ENCODE data around the gene FBXL5. TPM values are rescaled to one million over a fixed set of nuclear protein-coding genes. Genes with fewer than 3 reads are reported as not detected.
"Not testable (repeated sequence)": the region's sequence is repeated elsewhere in the genome, so short reads cannot be mapped to it uniquely, and the experiment has no call there.

Gene FBXL5
- total RNA-seq, 1 donor from 2014 or later, result 31.2 TPM

GRCh38 chr4:15652841-15653240, 2.3 kb downstream of the FBXL5 start:
- Mint-ChIP-seq H3K27ac (no peak overlapping the region), H3K4me3 (peak overlapping the region; percentile 99), H3K27me3 (peaks cover 1% of the 10 kb centered on the region), H3K36me3 (ENCODE audit: low read depth) (peaks cover 8% of the 10 kb centered on the region), H3K4me1 (peaks cover 54% of the 10 kb centered on the region), H3K9me3 (no peaks in the 10 kb centered on the region)
- DNase-seq, result no peak
- intact Hi-C loops (cut with micrococcal nuclease), result loop anchor here (5.0 to 10.0 kb wide), 4 partner anchors 304 to 1998 kb away; partner anchors contain the start of gene TAPT1

- no peak for DNase-seq
- H3K4me3 Mint-ChIP-seq, result peak overlapping the region; percentile 29
- no peaks in the 10 kb centered on the region for H3K9me3 Mint-ChIP-seq
- peaks cover 1% of the 10 kb centered on the region for H3K27me3 Mint-ChIP-seq
- H3K27ac Mint-ChIP-seq, result no peak overlapping the region
- peaks cover 53% of the 10 kb centered on the region for H3K4me1 Mint-ChIP-seq
- intact Hi-C loops (cut with micrococcal nuclease), result loop anchor here (5.0 to 10.0 kb wide), 4 partner anchors 305 to 1997 kb away; partner anchors contain the start of gene TAPT1
- peaks cover 8% of the 10 kb centered on the region for H3K36me3 Mint-ChIP-seq (ENCODE audit: low read depth)
Measured at GRCh38 chr4:15652191-15652590, 3.0 kb downstream of the FBXL5 start.

- peaks cover 8% of the 10 kb centered on the region for H3K36me3 Mint-ChIP-seq (ENCODE audit: low read depth)
- no peaks in the 10 kb centered on the region for H3K9me3 Mint-ChIP-seq
- H3K4me3 Mint-ChIP-seq, result peak overlapping the region; percentile 29
- peaks cover 50% of the 10 kb centered on the region for H3K4me1 Mint-ChIP-seq
- DNase-seq, result no peak
- H3K27ac Mint-ChIP-seq, result peak overlapping the region; percentile 4
- peaks cover 1% of the 10 kb centered on the region for H3K27me3 Mint-ChIP-seq
- intact Hi-C loops (cut with micrococcal nuclease), result loop anchor here (2.0 to 10.0 kb wide), 6 partner anchors 306 to 1997 kb away; partner anchors contain the start of gene TAPT1
Measured at GRCh38 chr4:15651676-15652075, 3.5 kb downstream of the FBXL5 start.

GRCh38 chr4:15649914-15650545, 5.1 kb downstream of the FBXL5 start:
- Mint-ChIP-seq H3K4me1 (peaks cover 42% of the 10 kb centered on the region), H3K4me3 (peak overlapping the region; percentile 63), H3K36me3 (ENCODE audit: low read depth) (peaks cover 6% of the 10 kb centered on the region), H3K9me3 (no peaks in the 10 kb centered on the region), H3K27ac (peak overlapping the region; percentile 69), H3K27me3 (no peaks in the 10 kb centered on the region)
- peak; percentile 90 for DNase-seq
- intact Hi-C loops (cut with micrococcal nuclease), result loop anchor here (1.0 to 10.0 kb wide), 8 partner anchors 171 to 1995 kb away; partner anchors contain the start of gene TAPT1

GRCh38 chr4:15648600-15648999, 6.6 kb downstream of the FBXL5 start:
- no peaks in the 10 kb centered on the region for H3K27me3 Mint-ChIP-seq
- H3K4me3 Mint-ChIP-seq, result peak overlapping the region; percentile 1
- H3K36me3 Mint-ChIP-seq (ENCODE audit: low read depth), result peaks cover 8% of the 10 kb centered on the region
- intact Hi-C loops (cut with micrococcal nuclease), result loop anchor here (10.0 kb wide), 1 partner anchor 274 kb away; no protein-coding TSS in a partner anchor
- no peak for DNase-seq
- H3K9me3 Mint-ChIP-seq, result no peaks in the 10 kb centered on the region
- no peak overlapping the region for H3K27ac Mint-ChIP-seq
- H3K4me1 Mint-ChIP-seq, result peaks cover 35% of the 10 kb centered on the region

- no peak for DNase-seq
- Mint-ChIP-seq H3K27ac (no peak overlapping the region), H3K36me3 (ENCODE audit: low read depth) (peaks cover 37% of the 10 kb centered on the region), H3K27me3 (no peaks in the 10 kb centered on the region), H3K9me3 (no peaks in the 10 kb centered on the region), H3K4me3 (no peak overlapping the region), H3K4me1 (peaks cover 3% of the 10 kb centered on the region)
- intact Hi-C loops (cut with micrococcal nuclease), result no loop called here
Measured at GRCh38 chr4:15638418-15638817, 16.7 kb downstream of the FBXL5 start.

- H3K4me3 Mint-ChIP-seq, result no peak overlapping the region
- no peak for DNase-seq
- H3K27me3 Mint-ChIP-seq, result no peaks in the 10 kb centered on the region
- H3K9me3 Mint-ChIP-seq, result peaks cover 5% of the 10 kb centered on the region
- intact Hi-C loops (cut with micrococcal nuclease), result no loop called here
- peaks cover 3% of the 10 kb centered on the region for H3K4me1 Mint-ChIP-seq
- H3K27ac Mint-ChIP-seq, result no peak overlapping the region
- peaks cover 48% of the 10 kb centered on the region for H3K36me3 Mint-ChIP-seq (ENCODE audit: low read depth)
Measured at GRCh38 chr4:15636818-15637217, 18.3 kb downstream of the FBXL5 start.

GRCh38 chr4:15617407-15617806, 37.8 kb downstream of the FBXL5 start:
- DNase-seq; H3K27ac Mint-ChIP-seq; H3K4me1 Mint-ChIP-seq; H3K4me3 Mint-ChIP-seq; H3K27me3 Mint-ChIP-seq; H3K9me3 Mint-ChIP-seq; intact Hi-C loops (cut with micrococcal nuclease): not testable (repeated sequence)
- peaks cover 64% of the 10 kb centered on the region for H3K36me3 Mint-ChIP-seq (ENCODE audit: low read depth)

GRCh38 chr4:15614891-15615290, 40.3 kb downstream of the FBXL5 start:
- H3K4me3 Mint-ChIP-seq; H3K9me3 Mint-ChIP-seq; H3K4me1 Mint-ChIP-seq; intact Hi-C loops (cut with micrococcal nuclease); H3K27me3 Mint-ChIP-seq; DNase-seq; H3K27ac Mint-ChIP-seq: not testable (repeated sequence)
- peaks cover 53% of the 10 kb centered on the region for H3K36me3 Mint-ChIP-seq (ENCODE audit: low read depth)

- no peak for DNase-seq
- H3K4me3 Mint-ChIP-seq, result no peak overlapping the region
- H3K27me3 Mint-ChIP-seq, result no peaks in the 10 kb centered on the region
- H3K9me3 Mint-ChIP-seq, result no peaks in the 10 kb centered on the region
- H3K36me3 Mint-ChIP-seq (ENCODE audit: low read depth), result peaks cover 37% of the 10 kb centered on the region
- H3K4me1 Mint-ChIP-seq, result peaks cover 3% of the 10 kb centered on the region
- no peak overlapping the region for H3K27ac Mint-ChIP-seq
- intact Hi-C loops (cut with micrococcal nuclease), result no loop called here
Measured at GRCh38 chr4:15612136-15612535, 43.0 kb downstream of the FBXL5 start.

- Mint-ChIP-seq H3K27ac (no peak overlapping the region), H3K27me3 (no peaks in the 10 kb centered on the region), H3K9me3 (no peaks in the 10 kb centered on the region), H3K36me3 (ENCODE audit: low read depth) (peaks cover 28% of the 10 kb centered on the region), H3K4me3 (no peak overlapping the region), H3K4me1 (peaks cover 3% of the 10 kb centered on the region)
- DNase-seq, result no peak
- intact Hi-C loops (cut with micrococcal nuclease), result no loop called here
Measured at GRCh38 chr4:15610855-15611254, 44.3 kb downstream of the FBXL5 start.

- intact Hi-C loops (cut with micrococcal nuclease), result no loop called here
- no peak for DNase-seq
- peaks cover 20% of the 10 kb centered on the region for H3K36me3 Mint-ChIP-seq (ENCODE audit: low read depth)
- no peak overlapping the region for H3K4me3 Mint-ChIP-seq
- H3K9me3 Mint-ChIP-seq, result no peaks in the 10 kb centered on the region
- H3K27me3 Mint-ChIP-seq, result no peaks in the 10 kb centered on the region
- H3K27ac Mint-ChIP-seq, result no peak overlapping the region
- H3K4me1 Mint-ChIP-seq, result peaks cover 2% of the 10 kb centered on the region
Measured at GRCh38 chr4:15605537-15605936, 49.6 kb downstream of the FBXL5 start.

- Mint-ChIP-seq H3K9me3 (no peaks in the 10 kb centered on the region), H3K27me3 (no peaks in the 10 kb centered on the region), H3K4me1 (peaks cover 2% of the 10 kb centered on the region), H3K4me3 (no peak overlapping the region), H3K27ac (no peak overlapping the region), H3K36me3 (ENCODE audit: low read depth) (peaks cover 16% of the 10 kb centered on the region)
- intact Hi-C loops (cut with micrococcal nuclease), result no loop called here
- no peak for DNase-seq
Measured at GRCh38 chr4:15601862-15602261, 53.3 kb downstream of the FBXL5 start.

GRCh38 chr4:15600176-15600575, 55.0 kb downstream of the FBXL5 start:
- Mint-ChIP-seq H3K4me1 (peaks cover 2% of the 10 kb centered on the region), H3K27ac (no peak overlapping the region), H3K4me3 (no peak overlapping the region), H3K36me3 (ENCODE audit: low read depth) (peaks cover 11% of the 10 kb centered on the region), H3K9me3 (no peaks in the 10 kb centered on the region), H3K27me3 (no peaks in the 10 kb centered on the region)
- intact Hi-C loops (cut with micrococcal nuclease), result no loop called here
- no peak for DNase-seq

- no peak overlapping the region for H3K27ac Mint-ChIP-seq
- H3K9me3 Mint-ChIP-seq, result no peaks in the 10 kb centered on the region
- peaks cover 3% of the 10 kb centered on the region for H3K36me3 Mint-ChIP-seq (ENCODE audit: low read depth)
- no peaks in the 10 kb centered on the region for H3K27me3 Mint-ChIP-seq
- H3K4me1 Mint-ChIP-seq, result no peaks in the 10 kb centered on the region
- intact Hi-C loops (cut with micrococcal nuclease), result no loop called here
- no peak overlapping the region for H3K4me3 Mint-ChIP-seq
- no peak for DNase-seq
Measured at GRCh38 chr4:15598644-15599043, 56.5 kb downstream of the FBXL5 start.
